HG03565 (cell line): ENCODE data around the gene WRNIP1.

ENCODE experiments used
- ATAC-seq: cut with Tn5 transposase; IDR thresholded peaks from one replicate; pipeline ENCODE4 v1.9.1; 2021; ENCODE audit warnings: mild to moderate bottlenecking, moderate library complexity; ENCODE audit not compliant: unreplicated experiment

WRNIP1 gene

DNA sequence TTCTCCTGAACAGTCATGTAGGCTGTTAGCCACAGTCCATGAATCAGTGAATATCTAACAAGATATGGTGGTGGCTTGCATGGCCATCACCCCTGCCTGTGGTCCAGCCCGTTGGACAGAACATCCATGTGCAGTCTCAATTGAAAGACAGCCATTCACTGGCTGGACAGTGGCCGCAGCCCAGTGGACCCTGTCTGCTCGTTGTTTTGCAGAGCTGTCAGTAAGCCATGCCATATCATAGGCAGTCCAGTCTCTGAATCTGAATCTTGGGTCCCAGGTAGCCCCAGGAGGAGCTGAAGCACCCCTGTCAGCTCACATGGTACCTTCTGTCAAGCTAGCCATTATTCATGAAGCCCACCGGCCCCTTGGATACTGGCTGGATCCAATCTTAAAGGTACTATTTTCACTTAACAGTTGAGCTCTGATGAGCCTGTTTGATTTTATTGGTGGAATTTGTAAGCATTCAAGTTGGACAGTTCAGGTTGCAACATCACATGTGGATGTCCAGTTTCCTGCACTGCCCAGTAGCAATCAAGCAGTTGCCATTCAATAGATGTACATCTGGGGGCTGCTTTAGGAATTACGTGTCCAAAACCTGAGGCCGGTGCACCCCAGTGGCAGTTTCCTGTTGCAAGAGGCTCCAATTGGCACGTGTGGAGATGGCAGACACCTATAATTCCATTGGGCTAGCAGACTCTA is 38.7 kb downstream of the WRNIP1 start:
- no peak for ATAC-seq

DNA sequence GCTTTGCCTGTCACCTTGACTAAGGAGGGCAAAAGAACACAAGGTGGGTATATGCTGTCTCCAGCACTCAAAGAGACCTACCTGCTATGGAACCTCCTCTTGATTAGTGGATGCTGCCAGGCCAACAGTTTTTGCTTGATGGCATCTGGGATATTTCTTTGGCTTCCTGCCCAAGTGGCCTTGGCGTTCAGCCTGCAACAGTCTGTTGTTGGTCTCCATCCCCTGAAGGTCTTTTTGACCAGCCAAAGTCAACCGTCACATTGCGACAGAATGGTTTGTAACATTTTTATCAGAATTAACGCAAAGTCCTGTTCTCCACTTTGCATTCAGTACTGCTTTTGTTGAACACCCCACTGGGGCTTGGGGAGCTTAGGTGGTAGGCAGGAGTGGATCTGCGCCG is 39.3 kb downstream of the WRNIP1 start:
- ATAC-seq = no peak

GRCh38 chr6:2805031-2805430 is 39.8 kb downstream of the WRNIP1 start:
- no peak for ATAC-seq

DNA sequence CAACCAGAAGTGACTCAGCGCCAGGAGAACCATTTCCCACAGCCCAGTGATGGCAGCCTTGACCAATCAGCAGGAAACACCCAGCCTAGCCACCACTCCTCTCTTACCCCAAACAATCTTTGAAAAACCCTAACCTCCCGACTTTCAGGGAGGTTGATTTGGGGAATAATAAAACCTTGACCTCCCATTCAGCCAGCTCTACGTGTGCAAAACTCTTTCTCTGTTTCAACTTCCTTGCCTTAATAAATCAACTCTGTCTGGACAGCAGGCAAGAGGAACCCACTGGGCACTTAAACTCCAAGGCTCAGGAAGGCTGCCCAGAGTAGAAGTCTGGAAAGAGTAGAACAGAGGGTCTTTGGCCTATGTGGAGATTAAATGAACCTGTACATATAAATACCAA is 41.5 kb downstream of the WRNIP1 start:
- no peak for ATAC-seq

- no peak for ATAC-seq
Measured at GRCh38 chr6:2807342-2808090, 42.3 kb downstream of the WRNIP1 start.

DNA sequence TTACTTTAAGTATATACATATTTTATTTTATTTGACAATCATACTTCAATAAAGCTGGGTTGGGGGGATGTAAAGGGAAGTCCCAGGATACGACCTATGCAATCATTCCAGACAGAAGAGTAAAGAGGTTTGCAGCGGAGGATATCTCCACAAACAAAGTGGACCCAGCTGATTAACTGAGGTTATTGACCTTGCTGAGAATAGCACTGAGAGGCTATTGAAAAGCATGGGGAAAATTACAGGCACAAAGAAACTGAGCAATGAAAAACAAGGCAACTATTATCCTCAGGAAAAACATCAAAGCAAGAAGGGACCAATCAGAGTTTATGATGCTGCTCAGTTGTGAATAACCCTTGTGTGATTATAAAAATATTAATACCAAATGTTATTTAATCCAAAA is 43.8 kb downstream of the WRNIP1 start:
- no peak for ATAC-seq

DNA sequence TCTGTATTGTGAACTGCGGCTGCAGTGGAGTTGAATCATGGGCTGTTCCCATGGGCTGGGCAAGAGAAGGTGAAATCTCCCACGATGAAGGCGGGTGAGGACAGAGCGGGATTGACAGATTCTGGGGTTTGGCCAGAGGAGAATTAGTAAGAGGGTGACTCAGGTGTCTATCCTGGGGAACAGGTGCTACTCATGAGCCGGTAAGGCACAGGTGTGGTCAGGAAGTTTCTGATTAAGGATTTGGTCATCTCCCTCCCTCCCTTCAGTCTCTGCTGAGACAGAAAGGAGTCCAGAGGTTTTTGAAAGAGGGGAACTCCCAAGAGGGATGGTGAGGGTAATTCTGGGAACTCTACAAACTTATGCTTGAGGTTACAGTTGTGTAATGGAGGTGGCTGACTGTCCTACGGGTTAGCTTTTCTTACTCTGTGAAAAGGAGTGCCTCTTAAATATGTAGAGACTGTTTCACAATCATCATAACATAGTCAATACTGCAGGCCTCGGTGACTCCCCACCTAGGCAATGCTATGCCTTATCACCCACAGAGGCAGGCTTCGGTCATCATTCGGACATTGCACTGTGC is 45.0 kb downstream of the WRNIP1 start:
- no peak for ATAC-seq

DNA sequence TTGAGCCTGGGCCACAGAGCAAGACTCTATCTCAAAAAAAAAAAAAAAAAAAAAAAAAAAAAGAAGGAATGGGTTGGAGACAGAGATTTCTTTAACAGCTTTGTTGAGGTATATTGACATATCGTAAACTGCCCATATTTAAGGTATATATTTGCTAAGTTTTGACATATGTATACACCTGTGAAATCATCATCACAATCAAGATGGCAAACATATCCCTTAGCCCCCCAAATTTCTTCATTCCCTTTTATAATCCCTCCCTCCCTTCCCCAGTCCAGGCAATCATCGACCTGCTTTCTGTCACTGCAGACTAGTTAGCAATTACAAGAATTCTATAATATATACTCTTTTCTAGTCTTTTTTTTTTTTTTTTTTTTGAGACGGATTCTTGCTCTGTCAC is 47.5 kb downstream of the WRNIP1 start:
- ATAC-seq = no peak

- ATAC-seq = no peak
Measured at GRCh38 chr6:2816158-2816557, 51.0 kb downstream of the WRNIP1 start.

- ATAC-seq = no peak
Measured at GRCh38 chr6:2817903-2818443, 52.8 kb downstream of the WRNIP1 start.

GRCh38 chr6:2818593-2818992 is 53.4 kb downstream of the WRNIP1 start:
- no peak for ATAC-seq

GRCh38 chr6:2819115-2819514 is 53.9 kb downstream of the WRNIP1 start:
- no peak for ATAC-seq

GRCh38 chr6:2819978-2820377 is 54.8 kb downstream of the WRNIP1 start:
- ATAC-seq = no peak

DNA sequence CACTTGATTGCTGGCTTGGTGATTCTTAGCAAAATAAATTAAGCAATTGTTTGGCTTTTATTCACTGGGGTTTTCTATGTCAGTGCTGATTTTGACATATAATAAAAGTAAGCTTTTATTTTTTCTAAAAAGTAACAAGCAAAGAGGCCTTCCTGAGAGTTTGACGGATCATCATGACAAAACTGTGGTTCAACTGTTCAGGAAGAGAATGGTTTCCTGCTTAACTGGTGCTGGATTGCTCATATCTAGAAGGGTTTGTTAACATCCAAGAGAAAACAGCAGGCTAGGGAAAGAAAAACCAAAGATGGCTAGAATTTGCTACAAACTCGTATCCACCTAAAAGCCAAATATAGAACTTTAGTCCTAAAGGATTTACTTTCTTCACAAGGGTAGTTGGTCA is 55.2 kb downstream of the WRNIP1 start:
- ATAC-seq = no peak

DNA sequence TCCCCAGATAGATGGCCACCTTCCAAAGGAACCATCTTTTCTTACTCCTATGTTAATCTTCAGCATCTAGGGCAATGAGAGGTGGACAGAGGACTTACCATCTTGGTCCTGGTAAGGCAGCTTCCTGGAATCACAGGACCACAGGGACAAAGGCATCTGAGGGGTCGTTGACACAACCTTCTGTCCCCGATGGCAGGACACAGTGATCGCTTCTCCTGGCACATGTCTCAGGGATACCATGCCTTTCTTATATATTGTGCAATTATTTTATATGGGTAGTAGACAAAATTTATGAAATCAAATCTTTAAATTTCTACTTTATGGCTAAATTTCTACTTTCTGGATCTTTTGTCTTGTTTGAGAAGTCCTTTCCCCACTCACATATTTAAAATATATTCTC is 56.4 kb downstream of the WRNIP1 start:
- no peak for ATAC-seq

DNA sequence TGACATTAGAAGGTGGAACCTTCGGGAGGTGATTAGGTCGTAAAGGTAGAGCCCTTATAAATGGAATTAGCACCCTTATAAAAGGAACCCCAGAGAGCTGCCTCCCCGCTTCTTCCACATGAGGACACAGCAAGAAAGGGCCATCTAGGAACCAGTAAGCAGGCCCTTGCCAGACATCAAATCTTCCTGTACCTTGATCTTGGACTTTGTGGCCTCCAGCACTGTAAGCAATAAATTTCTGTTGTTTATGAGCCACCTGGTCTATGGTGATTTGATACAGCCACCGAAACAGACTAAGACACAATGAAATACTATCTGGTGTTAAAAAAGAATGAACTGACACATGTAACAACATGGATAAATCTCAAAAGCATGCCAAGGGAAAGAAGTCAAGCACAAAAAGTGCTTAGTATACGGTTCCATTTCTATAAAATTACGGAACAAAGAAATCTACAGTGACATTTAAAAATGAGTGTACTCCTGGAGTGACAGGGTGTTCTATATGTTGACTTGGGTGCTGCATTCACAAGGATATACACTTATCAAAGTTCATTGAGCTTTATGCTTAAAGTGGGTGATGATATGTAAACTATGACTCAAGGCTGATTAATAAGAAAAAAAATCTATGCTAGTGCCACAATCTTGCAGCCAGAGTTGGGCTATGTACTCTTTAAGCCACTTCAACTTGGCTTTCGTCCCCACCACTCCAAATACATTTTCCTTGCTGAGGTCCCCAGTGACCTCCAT is 58.1 kb downstream of the WRNIP1 start:
- ATAC-seq = no peak

DNA sequence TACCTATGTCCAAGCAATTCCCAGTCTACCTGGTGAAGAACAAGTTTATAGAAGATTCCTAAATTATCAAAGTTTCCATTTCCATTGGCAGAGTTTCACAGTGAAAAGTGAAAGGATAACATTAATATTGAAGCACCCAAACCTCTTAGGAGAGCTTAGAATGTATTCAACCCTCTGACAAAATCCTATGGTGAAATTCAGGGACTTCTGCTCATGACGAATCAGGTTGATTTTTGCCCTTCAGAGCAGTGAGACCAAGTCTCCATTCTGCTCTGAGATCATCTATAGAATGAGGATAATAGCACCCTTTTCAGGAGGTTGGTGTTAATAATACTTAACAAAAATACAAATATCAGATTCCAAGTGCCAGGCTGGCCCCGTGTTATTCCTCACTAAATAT is 60.9 kb downstream of the WRNIP1 start:
- no peak for ATAC-seq

DNA sequence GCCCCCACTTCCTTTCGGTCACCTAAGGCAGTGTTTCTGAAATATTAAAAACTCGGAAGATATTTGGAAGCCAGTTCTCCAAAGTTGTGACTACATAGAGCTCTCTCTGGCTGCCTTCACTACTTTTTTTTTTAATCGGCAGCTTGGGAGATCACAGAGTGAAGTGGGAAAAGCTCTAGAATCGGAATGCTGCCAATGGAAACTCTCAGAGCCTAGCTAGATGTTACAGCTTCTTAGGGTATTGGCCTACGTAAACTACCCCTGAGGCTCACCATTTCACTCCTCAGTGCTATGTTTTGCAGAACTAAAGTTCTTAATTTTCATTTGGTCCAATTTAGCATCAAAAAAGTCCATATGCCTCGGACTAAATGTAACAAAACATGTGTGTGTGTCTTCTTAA is 61.9 kb downstream of the WRNIP1 start:
- ATAC-seq = no peak

DNA sequence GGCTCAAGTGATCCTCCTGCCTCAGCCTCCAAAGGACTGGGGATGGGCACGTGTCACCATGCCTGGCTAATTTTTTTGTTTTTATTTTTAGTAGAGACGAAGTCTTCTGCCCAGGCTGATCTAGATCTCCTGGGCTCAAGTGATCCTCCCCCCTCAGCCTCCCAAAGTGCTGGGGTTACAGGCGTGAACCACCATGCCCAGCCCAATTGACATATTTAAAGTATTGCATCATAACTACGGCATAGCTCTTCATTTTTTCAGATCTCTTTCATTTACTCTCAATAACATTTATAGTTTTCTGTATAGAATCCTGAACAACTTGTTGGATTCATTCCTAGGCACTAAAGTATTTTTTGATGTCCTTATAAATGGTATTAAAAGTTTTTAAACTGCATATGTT is 63.4 kb downstream of the WRNIP1 start:
- ATAC-seq = no peak

GRCh38 chr6:2829253-2829652 is 64.1 kb downstream of the WRNIP1 start:
- ATAC-seq = no peak

GRCh38 chr6:2830183-2830582 is 65.0 kb downstream of the WRNIP1 start:
- ATAC-seq = no peak
